ENCODE measurements around the gene OSM.

Gene OSM

DNA sequence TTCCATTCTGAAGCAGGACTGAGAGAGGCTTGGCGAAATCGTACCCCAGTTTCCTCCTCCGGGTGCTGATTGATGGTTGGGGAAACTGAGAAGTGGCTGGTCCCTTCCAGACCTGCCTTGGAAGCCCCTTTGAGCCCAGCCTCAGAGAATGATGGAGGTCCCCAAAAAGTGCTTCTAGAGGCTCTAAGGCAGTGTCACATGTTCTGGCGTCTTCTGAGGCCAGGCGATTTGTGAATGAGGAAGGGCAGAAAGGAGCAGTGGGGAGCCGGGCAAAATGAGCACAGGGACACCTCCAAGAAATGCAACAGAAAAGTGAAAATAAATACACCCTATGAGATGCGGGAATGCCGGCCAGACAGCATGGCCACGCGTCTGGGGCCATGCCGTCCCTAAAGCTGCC is 19.1 kb downstream of the OSM start:
- Histone ChIP-seq H3K9me2 (ENCODE audit: low read depth, low read length) (no peaks in the 10 kb centered on the region), H3K9ac (ENCODE audit: low read length) (no peak overlapping the region), H4K20me1 (ENCODE audit: insufficient read depth, low read length) (no peaks in the 10 kb centered on the region), H3K36me3 (ENCODE audit: insufficient read depth, low read length) (no peaks in the 10 kb centered on the region), H3K9me3 (ENCODE audit: low read length) (no peaks in the 10 kb centered on the region), H3K79me2 (ENCODE audit: insufficient read depth, low read length) (no peaks in the 10 kb centered on the region), H3K4me2 (ENCODE audit: low read length) (no peak overlapping the region), H2AFZ (ENCODE audit: low read length) (no peak overlapping the region), H3K4me3 (ENCODE audit: low read depth, low read length, poor library complexity, severe bottlenecking) (no peak overlapping the region), H3F3A (ENCODE audit: insufficient read depth, low read length) (no peaks in the 10 kb centered on the region), H3K27me3 (ENCODE audit: insufficient read depth, low read length) (0 out of 2 replicates have a peak, but pooled peaks cover 14% of the 10 kb centered on the region), H3K4me1 (ENCODE audit: insufficient read depth, low read length, severe bottlenecking) (no peaks in the 10 kb centered on the region), H3K27ac (ENCODE audit: low read depth, low read length, poor library complexity, severe bottlenecking) (no peak overlapping the region)
- no peak for TF ChIP-seq EZH2 (IDR thresholded peaks at IDR 0.05; ENCODE audit: borderline replicate concordance, low read length)
- TF ChIP-seq, protein P1, sequence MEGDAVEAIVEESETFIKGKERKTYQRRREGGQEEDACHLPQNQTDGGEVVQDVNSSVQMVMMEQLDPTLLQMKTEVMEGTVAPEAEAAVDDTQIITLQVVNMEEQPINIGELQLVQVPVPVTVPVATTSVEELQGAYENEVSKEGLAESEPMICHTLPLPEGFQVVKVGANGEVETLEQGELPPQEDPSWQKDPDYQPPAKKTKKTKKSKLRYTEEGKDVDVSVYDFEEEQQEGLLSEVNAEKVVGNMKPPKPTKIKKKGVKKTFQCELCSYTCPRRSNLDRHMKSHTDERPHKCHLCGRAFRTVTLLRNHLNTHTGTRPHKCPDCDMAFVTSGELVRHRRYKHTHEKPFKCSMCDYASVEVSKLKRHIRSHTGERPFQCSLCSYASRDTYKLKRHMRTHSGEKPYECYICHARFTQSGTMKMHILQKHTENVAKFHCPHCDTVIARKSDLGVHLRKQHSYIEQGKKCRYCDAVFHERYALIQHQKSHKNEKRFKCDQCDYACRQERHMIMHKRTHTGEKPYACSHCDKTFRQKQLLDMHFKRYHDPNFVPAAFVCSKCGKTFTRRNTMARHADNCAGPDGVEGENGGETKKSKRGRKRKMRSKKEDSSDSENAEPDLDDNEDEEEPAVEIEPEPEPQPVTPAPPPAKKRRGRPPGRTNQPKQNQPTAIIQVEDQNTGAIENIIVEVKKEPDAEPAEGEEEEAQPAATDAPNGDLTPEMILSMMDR (IDR thresholded peaks at IDR 0.05; ENCODE audit: low read length) = no peak

DNA sequence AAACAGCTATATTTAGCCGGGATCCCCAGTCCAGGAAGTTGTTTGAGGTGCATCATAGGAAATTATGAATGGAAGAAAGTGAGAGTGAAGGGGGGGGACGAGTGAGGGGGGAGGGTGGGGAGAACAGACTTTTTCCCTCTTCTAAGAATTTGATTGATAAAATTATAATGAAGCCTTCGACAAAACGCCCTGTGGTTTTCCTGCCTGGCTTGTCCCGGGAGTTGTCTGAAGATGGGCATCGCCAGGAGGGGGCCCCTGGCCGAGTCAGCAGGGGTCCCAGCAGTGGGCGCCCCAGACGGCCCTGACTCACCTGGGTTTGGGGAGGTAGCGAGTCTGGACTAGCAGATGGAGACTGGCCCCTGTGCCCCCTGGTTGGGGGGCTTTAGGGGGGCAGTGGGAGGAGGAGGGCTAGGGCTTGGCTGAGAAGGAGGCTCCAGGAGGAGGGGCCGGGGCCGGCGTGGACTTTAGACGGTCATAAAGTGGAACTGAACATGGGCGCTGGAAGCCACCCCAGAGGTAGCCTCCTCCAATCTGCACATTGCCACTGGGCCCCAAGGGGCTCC is 19.8 kb downstream of the OSM start:
- no peak overlapping the region for H3K4me3 ChIP-seq (ENCODE audit: low read depth, low read length, poor library complexity, severe bottlenecking)
- no peaks in the 10 kb centered on the region for H3K9me3 ChIP-seq (ENCODE audit: low read length)
- no peaks in the 10 kb centered on the region for H3K79me2 ChIP-seq (ENCODE audit: insufficient read depth, low read length)
- TF ChIP-seq EZH2 (IDR thresholded peaks at IDR 0.05; ENCODE audit: borderline replicate concordance, low read length) = no peak
- TF ChIP-seq, protein P1 (IDR thresholded peaks at IDR 0.05; ENCODE audit: low read length) = no peak
- H3K27me3 ChIP-seq (ENCODE audit: insufficient read depth, low read length) = 0 out of 2 replicates have a peak, but pooled peaks cover 14% of the 10 kb centered on the region
- H3F3A ChIP-seq (ENCODE audit: insufficient read depth, low read length) = no peaks in the 10 kb centered on the region
- no peaks in the 10 kb centered on the region for H3K9me2 ChIP-seq (ENCODE audit: low read depth, low read length)
- H2AFZ ChIP-seq (ENCODE audit: low read length) = no peak overlapping the region
- no peak overlapping the region for H3K9ac ChIP-seq (ENCODE audit: low read length)
- H3K27ac ChIP-seq (ENCODE audit: low read depth, low read length, poor library complexity, severe bottlenecking) = no peak overlapping the region
- H3K4me2 ChIP-seq (ENCODE audit: low read length) = no peak overlapping the region
- H4K20me1 ChIP-seq (ENCODE audit: insufficient read depth, low read length) = no peaks in the 10 kb centered on the region
- no peaks in the 10 kb centered on the region for H3K4me1 ChIP-seq (ENCODE audit: insufficient read depth, low read length, severe bottlenecking)
- no peaks in the 10 kb centered on the region for H3K36me3 ChIP-seq (ENCODE audit: insufficient read depth, low read length)

DNA sequence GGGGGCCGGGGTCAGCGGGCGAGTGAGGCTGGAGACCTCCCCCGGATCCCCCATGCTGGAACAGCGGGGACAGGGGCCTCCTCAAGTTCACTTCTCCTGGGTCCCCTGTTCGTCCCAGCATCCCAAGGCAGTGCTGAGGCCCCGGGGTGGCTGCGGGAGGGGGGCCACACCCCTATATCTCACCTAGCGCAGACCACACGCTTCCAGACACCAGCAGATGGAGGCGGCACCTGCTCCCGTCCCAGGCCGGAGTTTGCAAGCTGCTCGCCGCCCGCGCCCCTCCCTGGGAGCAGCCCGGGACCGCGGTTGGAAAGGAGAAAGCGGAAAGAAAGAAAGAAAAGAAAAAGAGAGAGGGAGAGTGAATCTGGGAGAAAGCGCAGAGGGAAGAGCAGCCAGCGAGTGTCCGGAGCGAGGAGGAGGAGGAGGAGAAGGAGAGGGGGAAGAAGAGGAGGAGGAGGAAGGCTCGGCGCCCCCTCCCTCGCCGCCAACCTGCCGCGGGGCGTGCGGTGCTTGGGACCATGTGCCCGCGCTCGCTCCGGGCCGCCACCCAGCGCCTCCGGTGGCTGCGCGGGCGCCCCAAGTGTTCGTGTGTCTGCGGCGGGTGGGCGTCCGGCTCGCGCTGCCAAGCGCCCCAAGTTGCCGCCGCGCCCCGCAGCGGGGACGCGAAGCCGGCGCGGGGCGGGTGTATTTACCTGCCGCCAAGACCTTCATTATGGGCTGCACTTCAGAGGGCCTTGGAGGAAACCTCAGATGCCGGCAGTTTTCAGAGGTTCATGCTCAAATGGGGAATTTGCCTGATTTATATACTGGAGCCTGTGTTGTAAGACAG is 20.5 kb downstream of the OSM start, which contains the start of gene LIF:
Gene LIF (minus strand): TSS at position 775 of the 829 bp plus-strand sequence. CDS start 64 bp downstream, at position 711.
- Histone ChIP-seq H3K9ac (ENCODE audit: low read length) (no peak within 1 kb of the TSS), H3K27me3 (ENCODE audit: insufficient read depth, low read length) (peaks cover 14% of the 10 kb centered on the region; the same call in 1 of the 2 replicates), H4K20me1 (ENCODE audit: insufficient read depth, low read length) (no peaks in the 10 kb centered on the region), H3K79me2 (ENCODE audit: insufficient read depth, low read length) (no peaks in the 10 kb centered on the region), H3K36me3 (ENCODE audit: insufficient read depth, low read length) (no peaks in the 10 kb centered on the region), H2AFZ (ENCODE audit: low read length) (no peak within 1 kb of the TSS), H3K9me3 (ENCODE audit: low read length) (no peaks in the 10 kb centered on the region), H3K27ac (ENCODE audit: low read depth, low read length, poor library complexity, severe bottlenecking) (no peak within 1 kb of the TSS), H3K4me1 (ENCODE audit: insufficient read depth, low read length, severe bottlenecking) (no peaks in the 10 kb centered on the region), H3F3A (ENCODE audit: insufficient read depth, low read length) (no peaks in the 10 kb centered on the region), H3K9me2 (ENCODE audit: low read depth, low read length) (no peaks in the 10 kb centered on the region), H3K4me3 (ENCODE audit: low read depth, low read length, poor library complexity, severe bottlenecking) (no peak within 1 kb of the TSS), H3K4me2 (ENCODE audit: low read length) (no peak within 1 kb of the TSS)
- TF ChIP-seq, protein P1 (IDR thresholded peaks at IDR 0.05; ENCODE audit: low read length) = no peak
- no peak for TF ChIP-seq EZH2 (IDR thresholded peaks at IDR 0.05; ENCODE audit: borderline replicate concordance, low read length)
